BE2C (cell line): Measurements from ENCODE around the gene TMEM181.
"Not testable (repeated sequence)": the region's sequence is repeated elsewhere in the genome, so short reads cannot be mapped to it uniquely, and the experiment has no call there.

Experiments
- DNase-seq: peaks from one replicate; pipeline ENCODE4 v3.0.0-alpha.2; 2020
- H3K27me3 ChIP-seq: fragments of 250-450 bp; sonication (Bioruptor Pico); 2 replicates; pipeline ENCODE4 v1.5.1; 2020; ENCODE audit warnings: mild to moderate bottlenecking
- H3K36me3 ChIP-seq: fragments of 250-450 bp; sonication (Bioruptor Pico); 2 replicates; pipeline ENCODE4 v1.5.1; 2020; ENCODE audit warnings: mild to moderate bottlenecking
- H3K4me1 ChIP-seq: fragments of 250-450 bp; sonication (Bioruptor Pico); 2 replicates; pipeline ENCODE4 v1.5.1; 2020
- H3K4me3 ChIP-seq: 2 replicates; pipeline ENCODE4 v1.5.1; 2011; ENCODE audit warnings: low read depth, low read length
- H3K9me3 ChIP-seq: fragments of 250-450 bp; sonication (Bioruptor Pico); 2 replicates; pipeline ENCODE4 v1.5.1; 2020
- CTCF ChIP-seq: IDR thresholded peaks from 2 replicates; pipeline ENCODE4 v1.5.1; 2012; ENCODE audit warnings: mild to moderate bottlenecking, low read depth, low read length

TMEM181 gene

GRCh38 chr6:158611039-158611438 lies 51.1 kb downstream of the TMEM181 start:
- H3K9me3 ChIP-seq, result no peaks in the 10 kb centered on the region
- TF ChIP-seq CTCF, result no peak
- 0 out of 2 replicates have a peak, but pooled peaks cover 4% of the 10 kb centered on the region for H3K4me1 ChIP-seq
- no peak for DNase-seq
- H3K36me3 ChIP-seq, result peaks cover 73% of the 10 kb centered on the region
- H3K4me3 ChIP-seq, result no peak overlapping the region
- H3K27me3 ChIP-seq, result no peaks in the 10 kb centered on the region

GRCh38 chr6:158611541-158612370 lies 51.9 kb downstream of the TMEM181 start:
- peaks cover 69% of the 10 kb centered on the region for H3K36me3 ChIP-seq
- DNase-seq, result no peak
- no peak for TF ChIP-seq CTCF
- 0 out of 2 replicates have a peak, but pooled peaks cover 4% of the 10 kb centered on the region for H3K4me1 ChIP-seq
- H3K4me3 ChIP-seq, result no peak overlapping the region
- no peaks in the 10 kb centered on the region for H3K27me3 ChIP-seq
- H3K9me3 ChIP-seq, result no peaks in the 10 kb centered on the region

GRCh38 chr6:158614606-158615005 lies 54.7 kb downstream of the TMEM181 start:
- H3K36me3 ChIP-seq, result peaks cover 49% of the 10 kb centered on the region
- not testable (repeated sequence) for H3K9me3 ChIP-seq, DNase-seq, H3K4me1 ChIP-seq, H3K4me3 ChIP-seq, H3K27me3 ChIP-seq

GRCh38 chr6:158618289-158618688 lies 58.4 kb downstream of the TMEM181 start:
- H3K36me3 ChIP-seq, result peaks cover 40% of the 10 kb centered on the region
- H3K4me3 ChIP-seq, DNase-seq, H3K27me3 ChIP-seq, H3K9me3 ChIP-seq: not testable (repeated sequence)
- peaks cover 22% of the 10 kb centered on the region for H3K4me1 ChIP-seq

- DNase-seq, result no peak
- H3K4me1 ChIP-seq, result peaks cover 22% of the 10 kb centered on the region
- H3K4me3 ChIP-seq, result no peak overlapping the region
- no peaks in the 10 kb centered on the region for H3K27me3 ChIP-seq
- H3K36me3 ChIP-seq, result peaks cover 40% of the 10 kb centered on the region
- no peak for TF ChIP-seq CTCF
- no peaks in the 10 kb centered on the region for H3K9me3 ChIP-seq
These were observed 60.3 kb downstream of the TMEM181 start for GRCh38 chr6:158619922-158620801.

- no peak for TF ChIP-seq CTCF
- Histone ChIP-seq H3K36me3 (peaks cover 44% of the 10 kb centered on the region), H3K27me3 (no peaks in the 10 kb centered on the region), H3K4me1 (peaks cover 22% of the 10 kb centered on the region), H3K4me3 (no peak overlapping the region), H3K9me3 (no peaks in the 10 kb centered on the region)
- DNase-seq, result no peak
These were observed 61.2 kb downstream of the TMEM181 start for GRCh38 chr6:158620963-158621693.
